NT2/D1 (cell line): ENCODE data around the gene ATP13A2.
"Not testable (repeated sequence)": the region's sequence is repeated elsewhere in the genome, so short reads cannot be mapped to it uniquely, and the experiment has no call there.

Experiments
- SUZ12 ChIP-seq: IDR thresholded peaks from 2 replicates; pipeline ENCODE4 v1.6.1; 2011; ENCODE audit not compliant: insufficient read length, insufficient read depth; ENCODE audit errors: extremely low read depth
- YY1 ChIP-seq: IDR thresholded peaks from 2 replicates; pipeline ENCODE4 v1.6.1; 2011; ENCODE audit not compliant: insufficient read length, insufficient read depth
- ZNF274 ChIP-seq: IDR thresholded peaks from 2 replicates; pipeline ENCODE4 v1.6.1; 2011; ENCODE audit warnings: mild to moderate bottlenecking, low read depth, low read length

- not testable (repeated sequence) for TF ChIP-seq YY1, ZNF274, SUZ12
These were observed 65.5 kb downstream of the ATP13A2 start for GRCh38 chr1:16946185-16946584.
